WTC11 (cell line): ENCODE measurements around the gene MTA1. TPM values are rescaled to one million over a fixed set of nuclear protein-coding genes. Genes with fewer than 3 reads are reported as not detected.

Experiments
- ATAC-seq: fragments of 200-7000 bp; cut with Tn5 transposase; 2 replicates; pipeline ENCODE4 v1.10.0; 2021; ENCODE audit warnings: mild to moderate bottlenecking, moderate library complexity
- CTCF ChIA-PET: fragments of 300-600 bp; sonication (Branson Sonifier 250); formaldehyde crosslinking; loops from one replicate; lab custom pipeline; 2021; ENCODE audit warnings: antibody characterized with exemption; lab: Charles Lee
- POLR2A ChIA-PET: fragments of 350-600 bp; sonication (Branson Sonifier 250); formaldehyde crosslinking; loops from one replicate; lab custom pipeline; 2021; ENCODE audit warnings: antibody characterized with exemption; lab: Charles Lee
- DNase-seq: peaks from one replicate; pipeline ENCODE4 v3.0.0; 2021; ENCODE audit warnings: low spot score
- H3K27ac Mint-ChIP-seq: 2 replicates; pipeline ENCODE4 v1.8.0; 2021; ENCODE audit warnings: mixed read lengths
- H3K27me3 Mint-ChIP-seq: 2 replicates; pipeline ENCODE4 v1.8.0; 2021; ENCODE audit warnings: low read depth, mild to moderate bottlenecking, moderate library complexity, mixed read lengths
- H3K36me3 Mint-ChIP-seq: 2 replicates; pipeline ENCODE4 v1.8.0; 2021; ENCODE audit warnings: mixed read lengths
- H3K4me1 Mint-ChIP-seq: 2 replicates; pipeline ENCODE4 v1.8.0; 2022; ENCODE audit warnings: mixed read lengths
- H3K4me3 Mint-ChIP-seq: 2 replicates; pipeline ENCODE4 v1.8.0; 2021; ENCODE audit warnings: mild to moderate bottlenecking, moderate library complexity, mixed read lengths
- H3K9me3 Mint-ChIP-seq: 2 replicates; pipeline ENCODE4 v1.8.0; 2021; ENCODE audit warnings: mixed read lengths
- E2F1 ChIP-seq: sonication (generic); formaldehyde crosslinking; IDR thresholded peaks from 2 replicates; pipeline ENCODE4 v1.8.0; 2022; ENCODE audit warnings: mild to moderate bottlenecking, missing genetic modification reagents
- ELF4 ChIP-seq: sonication (generic); formaldehyde crosslinking; IDR thresholded peaks from 2 replicates; pipeline ENCODE4 v1.8.1; 2022; ENCODE audit warnings: low read depth, mild to moderate bottlenecking, moderate library complexity, missing genetic modification reagents
- MXD4 ChIP-seq: fragments of 250-450 bp; sonication (Bioruptor Pico); IDR thresholded peaks from 2 replicates; pipeline ENCODE4 v1.8.0; 2021; ENCODE audit warnings: mild to moderate bottlenecking, moderate library complexity, borderline replicate concordance
- NFE2L1 ChIP-seq: sonication (generic); formaldehyde crosslinking; IDR thresholded peaks from 2 replicates; pipeline ENCODE4 v1.8.1; 2023; ENCODE audit warnings: missing genetic modification reagents
- PRRX2 ChIP-seq: fragments of 250-450 bp; sonication (Bioruptor Pico); IDR thresholded peaks from 2 replicates; pipeline ENCODE4 v1.8.0; 2021; ENCODE audit warnings: mild to moderate bottlenecking
- SMAD3 ChIP-seq: sonication (generic); formaldehyde crosslinking; IDR thresholded peaks from 2 replicates; pipeline ENCODE4 v1.8.0; 2022; ENCODE audit warnings: missing genetic modification reagents, mild to moderate bottlenecking, borderline replicate concordance
- SMAD4 ChIP-seq: sonication (generic); formaldehyde crosslinking; IDR thresholded peaks from 2 replicates; pipeline ENCODE4 v1.8.0; 2022; ENCODE audit warnings: mild to moderate bottlenecking, missing genetic modification reagents
- ZBTB43 ChIP-seq: sonication (generic); formaldehyde crosslinking; IDR thresholded peaks from 2 replicates; pipeline ENCODE4 v1.8.1; 2023; ENCODE audit warnings: mild to moderate bottlenecking, missing genetic modification reagents
- ZNF121 ChIP-seq: sonication (generic); formaldehyde crosslinking; IDR thresholded peaks from 2 replicates; pipeline ENCODE4 v1.8.0; 2023; ENCODE audit warnings: missing genetic modification reagents
- ZNF317 ChIP-seq: sonication (generic); formaldehyde crosslinking; IDR thresholded peaks from 2 replicates; pipeline ENCODE4 v1.8.1; 2023; ENCODE audit warnings: low read depth, mild to moderate bottlenecking, moderate library complexity, missing genetic modification reagents, borderline replicate concordance
- ZNF416 ChIP-seq: fragments of 250-450 bp; sonication (Bioruptor Pico); IDR thresholded peaks from 2 replicates; pipeline ENCODE4 v1.9.0; 2021; ENCODE audit warnings: mild to moderate bottlenecking, inconsistent platforms
- ZNF512 ChIP-seq: sonication (generic); formaldehyde crosslinking; IDR thresholded peaks from 2 replicates; pipeline ENCODE4 v1.8.1; 2022; ENCODE audit warnings: missing genetic modification reagents, borderline replicate concordance
- total RNA-seq: library from RNA; stranded (reverse); gene quantifications from 3 replicates; pipeline ENCODE4 v1.2.3, GENCODE V29; 2021
- TF ChIP-seq, protein P1 (sequence below): fragments of 200-600 bp; IDR thresholded peaks from 2 replicates; pipeline ENCODE4 v1.8.0; 2022; ENCODE audit warnings: antibody characterized with exemption
- TF ChIP-seq, protein P2 (sequence below): fragments of 250-450 bp; sonication (Bioruptor Pico); IDR thresholded peaks from 2 replicates; pipeline ENCODE4 v1.9.0; 2021; ENCODE audit warnings: mild to moderate bottlenecking
- TF ChIP-seq, protein P3 (sequence below): fragments of 250-450 bp; sonication (Bioruptor Pico); IDR thresholded peaks from 2 replicates; pipeline ENCODE4 v1.9.0; 2021; ENCODE audit warnings: mild to moderate bottlenecking

MTA1 gene
- total RNA-seq, 1 experiment from 2014 or later = 279 TPM

DNA sequence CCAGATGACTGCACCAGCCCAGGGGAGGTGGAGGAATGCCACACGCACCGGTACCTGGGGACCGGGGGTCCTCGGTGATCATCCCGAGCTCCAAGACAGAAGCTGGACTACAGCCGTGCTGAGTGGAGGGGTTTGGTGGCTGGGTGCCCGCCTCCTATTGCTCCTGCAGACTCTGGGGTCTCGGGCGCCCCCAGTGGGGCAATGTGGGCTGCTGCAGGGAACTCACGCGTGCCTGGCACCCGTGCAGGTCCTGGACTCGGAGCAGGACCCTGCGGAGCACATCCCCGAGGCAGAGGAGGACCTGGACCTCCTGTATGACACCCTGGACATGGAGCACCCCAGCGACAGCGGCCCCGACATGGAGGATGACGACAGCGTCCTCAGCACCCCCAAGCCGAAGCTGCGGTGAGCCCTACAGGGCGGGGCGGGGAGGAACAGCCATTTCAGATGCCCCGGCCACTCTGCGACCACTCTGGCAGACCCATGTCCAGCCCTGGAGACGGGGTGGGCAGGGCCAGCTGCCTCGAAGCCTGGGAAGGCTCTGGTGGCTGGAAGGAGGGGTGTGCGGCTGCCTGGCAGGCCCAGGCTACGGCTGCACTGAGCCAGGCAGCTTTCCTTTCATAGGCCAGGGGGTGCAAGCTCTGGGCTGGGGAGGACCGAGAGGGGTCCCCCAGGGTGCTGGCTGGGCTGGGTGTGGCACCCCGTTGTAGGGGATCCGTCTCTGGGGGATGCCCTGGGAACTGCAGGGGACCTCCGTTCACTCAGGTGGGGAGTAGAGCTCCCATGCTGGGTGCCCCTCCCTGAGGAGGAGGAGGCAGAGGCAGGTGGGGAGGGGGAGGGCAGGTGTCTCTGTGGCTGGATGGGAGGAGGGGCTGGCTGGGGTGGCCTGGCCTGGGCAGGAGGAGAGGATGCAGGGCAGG is 42.8 kb upstream of the MTA1 start:
- ATAC-seq (peak; percentile 68), DNase-seq (peak; percentile 51)
- Mint-ChIP-seq H3K27ac (no peak overlapping the region), H3K4me3 (no peak overlapping the region), H3K27me3 (peaks cover 15% of the 10 kb centered on the region), H3K36me3 (peaks cover 17% of the 10 kb centered on the region), H3K9me3 (peaks cover 11% of the 10 kb centered on the region), H3K4me1 (peaks cover 11% of the 10 kb centered on the region)
- ChIA-PET POLR2A (no interaction called here), CTCF (interaction anchor here (0.6 to 3.5 kb wide), 10 partner anchors 12 to 181 kb away, joined by 3 to 11 read pairs (median 5); no protein-coding TSS in a partner anchor)
- TF ChIP-seq ZNF317 (no peak), ZBTB43 (CRISPR knock-in tag) (0 out of 2 replicates have a peak, but pooled peaks have one; percentile 28)

GRCh38 chr14:105377555-105378182 is 42.0 kb upstream of the MTA1 start:
- DNase-seq (peak; percentile 35), ATAC-seq (peak; percentile 67)
- Mint-ChIP-seq H3K36me3 (peaks cover 22% of the 10 kb centered on the region), H3K9me3 (peaks cover 11% of the 10 kb centered on the region), H3K4me3 (no peak overlapping the region), H3K4me1 (peaks cover 11% of the 10 kb centered on the region), H3K27me3 (peaks cover 15% of the 10 kb centered on the region), H3K27ac (no peak overlapping the region)
- POLR2A ChIA-PET = no interaction called here
- CTCF ChIA-PET = interaction anchor here (0.6 to 3.5 kb wide), 17 partner anchors 12 to 209 kb away, joined by 3 to 11 read pairs (median 3); partner anchors contain the start of gene JAG2
- TF ChIP-seq ZNF121 (CRISPR knock-in tag) (0 out of 2 replicates have a peak, but pooled peaks have one; percentile 66), ELF4 (CRISPR knock-in tag) (no peak)
- TF ChIP-seq, protein P1, sequence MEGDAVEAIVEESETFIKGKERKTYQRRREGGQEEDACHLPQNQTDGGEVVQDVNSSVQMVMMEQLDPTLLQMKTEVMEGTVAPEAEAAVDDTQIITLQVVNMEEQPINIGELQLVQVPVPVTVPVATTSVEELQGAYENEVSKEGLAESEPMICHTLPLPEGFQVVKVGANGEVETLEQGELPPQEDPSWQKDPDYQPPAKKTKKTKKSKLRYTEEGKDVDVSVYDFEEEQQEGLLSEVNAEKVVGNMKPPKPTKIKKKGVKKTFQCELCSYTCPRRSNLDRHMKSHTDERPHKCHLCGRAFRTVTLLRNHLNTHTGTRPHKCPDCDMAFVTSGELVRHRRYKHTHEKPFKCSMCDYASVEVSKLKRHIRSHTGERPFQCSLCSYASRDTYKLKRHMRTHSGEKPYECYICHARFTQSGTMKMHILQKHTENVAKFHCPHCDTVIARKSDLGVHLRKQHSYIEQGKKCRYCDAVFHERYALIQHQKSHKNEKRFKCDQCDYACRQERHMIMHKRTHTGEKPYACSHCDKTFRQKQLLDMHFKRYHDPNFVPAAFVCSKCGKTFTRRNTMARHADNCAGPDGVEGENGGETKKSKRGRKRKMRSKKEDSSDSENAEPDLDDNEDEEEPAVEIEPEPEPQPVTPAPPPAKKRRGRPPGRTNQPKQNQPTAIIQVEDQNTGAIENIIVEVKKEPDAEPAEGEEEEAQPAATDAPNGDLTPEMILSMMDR = peak; percentile 18; the same call in 1 of the 2 replicates
- TF ChIP-seq, all 79 proteins: peak for 2

DNA sequence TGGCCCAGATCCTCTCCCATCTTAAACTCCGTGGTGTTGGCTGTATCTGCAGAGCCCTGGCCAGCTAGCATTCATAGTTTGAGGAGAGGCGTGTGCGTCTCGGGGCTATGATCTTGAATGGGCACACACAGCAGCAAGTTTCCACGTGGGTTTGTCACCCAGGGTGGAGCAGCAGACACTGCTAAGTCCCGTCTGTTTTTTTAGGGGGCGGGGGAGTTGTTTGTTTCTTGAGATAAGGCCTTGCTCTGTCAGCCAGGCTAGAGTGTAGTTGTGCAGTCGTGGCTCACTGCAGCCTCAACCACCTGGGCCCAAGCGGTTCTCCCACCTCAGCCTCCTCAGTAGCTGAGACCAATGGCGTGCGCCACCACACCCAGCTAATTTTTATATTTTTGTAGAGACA is 41.4 kb upstream of the MTA1 start:
- Mint-ChIP-seq H3K4me3 (no peak overlapping the region), H3K27ac (no peak overlapping the region), H3K9me3 (peaks cover 8% of the 10 kb centered on the region), H3K4me1 (peaks cover 11% of the 10 kb centered on the region), H3K27me3 (peaks cover 14% of the 10 kb centered on the region), H3K36me3 (peaks cover 22% of the 10 kb centered on the region)
- ChIA-PET CTCF (interaction anchor here (0.7 to 3.5 kb wide), 9 partner anchors 13 to 210 kb away, joined by 3 to 11 read pairs (median 3); partner anchors contain the start of gene JAG2), POLR2A (no interaction called here)
- DNase-seq = no peak
- ATAC-seq = no peak
- no peak for TF ChIP-seq SMAD4
- no peak for TF ChIP-seq SMAD3 (CRISPR knock-in tag)
- TF ChIP-seq ZNF416 = no peak
- TF ChIP-seq, protein P2, sequence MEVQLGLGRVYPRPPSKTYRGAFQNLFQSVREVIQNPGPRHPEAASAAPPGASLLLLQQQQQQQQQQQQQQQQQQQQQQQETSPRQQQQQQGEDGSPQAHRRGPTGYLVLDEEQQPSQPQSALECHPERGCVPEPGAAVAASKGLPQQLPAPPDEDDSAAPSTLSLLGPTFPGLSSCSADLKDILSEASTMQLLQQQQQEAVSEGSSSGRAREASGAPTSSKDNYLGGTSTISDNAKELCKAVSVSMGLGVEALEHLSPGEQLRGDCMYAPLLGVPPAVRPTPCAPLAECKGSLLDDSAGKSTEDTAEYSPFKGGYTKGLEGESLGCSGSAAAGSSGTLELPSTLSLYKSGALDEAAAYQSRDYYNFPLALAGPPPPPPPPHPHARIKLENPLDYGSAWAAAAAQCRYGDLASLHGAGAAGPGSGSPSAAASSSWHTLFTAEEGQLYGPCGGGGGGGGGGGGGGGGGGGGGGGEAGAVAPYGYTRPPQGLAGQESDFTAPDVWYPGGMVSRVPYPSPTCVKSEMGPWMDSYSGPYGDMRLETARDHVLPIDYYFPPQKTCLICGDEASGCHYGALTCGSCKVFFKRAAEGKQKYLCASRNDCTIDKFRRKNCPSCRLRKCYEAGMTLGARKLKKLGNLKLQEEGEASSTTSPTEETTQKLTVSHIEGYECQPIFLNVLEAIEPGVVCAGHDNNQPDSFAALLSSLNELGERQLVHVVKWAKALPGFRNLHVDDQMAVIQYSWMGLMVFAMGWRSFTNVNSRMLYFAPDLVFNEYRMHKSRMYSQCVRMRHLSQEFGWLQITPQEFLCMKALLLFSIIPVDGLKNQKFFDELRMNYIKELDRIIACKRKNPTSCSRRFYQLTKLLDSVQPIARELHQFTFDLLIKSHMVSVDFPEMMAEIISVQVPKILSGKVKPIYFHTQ (CRISPR knock-in tag) = no peak
- TF ChIP-seq ZNF512 = no peak
- TF ChIP-seq MXD4 (CRISPR knock-in tag) = no peak
- TF ChIP-seq, protein P3, sequence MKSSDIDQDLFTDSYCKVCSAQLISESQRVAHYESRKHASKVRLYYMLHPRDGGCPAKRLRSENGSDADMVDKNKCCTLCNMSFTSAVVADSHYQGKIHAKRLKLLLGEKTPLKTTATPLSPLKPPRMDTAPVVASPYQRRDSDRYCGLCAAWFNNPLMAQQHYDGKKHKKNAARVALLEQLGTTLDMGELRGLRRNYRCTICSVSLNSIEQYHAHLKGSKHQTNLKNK (CRISPR knock-in tag) = no peak
- TF ChIP-seq NFE2L1 (CRISPR knock-in tag) = no peak
- no peak for TF ChIP-seq PRRX2
- no peak for TF ChIP-seq E2F1 (CRISPR knock-in tag)
